ENCODE results near the gene ACBD4. TPM values are rescaled to one million over a fixed set of nuclear protein-coding genes. Genes with fewer than 3 reads are reported as not detected.

ACBD4 gene
- total RNA-seq, 4 donors from 2014 or later = 1.7 to 6.9 (median 4.5) TPM

GRCh38 chr17:45114117-45114932 is 21.2 kb upstream of the ACBD4 start:
- WGBS, 2 donors = 73 to 79% methylated on average over 15 to 16 of the region's 19 CpGs
- H3K27ac ChIP-seq = no peak overlapping the region
- no peaks in the 10 kb centered on the region for H3K9me3 ChIP-seq
- no peaks in the 10 kb centered on the region for H3K27me3 ChIP-seq
- no peak for TF ChIP-seq CTCF (IDR thresholded peaks at IDR 0.05)
- TF ChIP-seq POLR2A (IDR thresholded peaks at IDR 0.05) = no peak
- peaks cover 3 to 58% (median 6%) of the 10 kb centered on the region in 3 donors for H3K36me3 ChIP-seq
- H3K4me1 ChIP-seq = peaks cover 0 to 30% (median 8%) of the 10 kb centered on the region in 3 donors
- DNase-seq = no peak
- H3K4me3 ChIP-seq = no peak overlapping the region
- intact Hi-C loops (cut with DNase I) = no loop called here

DNA sequence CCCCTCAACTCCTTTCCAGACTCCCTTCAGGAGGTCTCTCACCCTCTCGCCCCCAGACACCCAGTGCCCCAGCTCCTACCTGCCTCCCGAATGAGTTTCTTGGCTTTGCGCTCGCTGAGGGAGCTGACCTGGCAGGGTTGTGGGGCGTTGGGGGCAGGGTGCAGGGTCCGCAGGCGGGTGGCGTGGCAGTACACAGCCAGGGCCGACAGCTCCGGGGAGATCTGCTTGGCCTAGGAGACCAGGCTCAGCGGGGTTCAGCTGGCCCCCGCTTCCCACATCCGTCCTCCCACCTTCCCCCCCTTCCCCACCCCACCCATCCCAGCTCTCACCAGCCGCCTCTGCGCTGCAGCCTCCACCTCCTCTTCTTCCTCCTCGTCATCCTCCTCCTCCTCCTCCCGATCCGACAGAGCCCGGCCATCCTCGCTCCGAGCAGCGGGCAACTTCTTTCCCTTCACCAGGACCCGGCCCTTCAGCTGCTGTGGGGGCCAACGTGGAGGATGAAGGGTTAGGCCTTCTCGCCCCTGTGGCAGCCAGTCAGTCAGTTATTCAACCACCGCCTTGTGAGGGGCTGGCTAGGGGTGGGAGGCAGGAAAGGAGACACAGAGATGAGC is 20.4 kb upstream of the ACBD4 start:
- TF ChIP-seq POLR2A (IDR thresholded peaks at IDR 0.05) (no peak), CTCF (IDR thresholded peaks at IDR 0.05) (no peak)
- no peak for DNase-seq

DNA sequence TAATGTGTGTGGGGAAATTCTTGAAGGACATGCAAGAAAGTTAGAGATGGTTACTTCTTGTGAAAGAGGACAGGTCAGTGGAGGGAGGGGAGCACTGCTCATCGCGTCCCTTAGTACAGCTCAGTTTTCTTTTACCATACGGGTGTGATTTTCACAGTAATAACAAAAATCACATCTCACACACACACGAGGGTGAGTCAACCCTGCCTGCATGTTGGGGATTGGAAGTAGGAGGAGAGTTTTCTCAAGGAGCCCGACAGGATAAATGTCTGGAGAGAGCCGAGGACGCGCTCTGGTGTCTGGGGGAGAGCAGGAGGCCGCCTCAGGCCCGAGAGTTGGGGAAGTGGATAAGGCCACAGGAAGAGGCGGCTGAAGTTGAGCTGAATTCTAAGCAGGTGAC is 19.6 kb upstream of the ACBD4 start:
- intact Hi-C loops (cut with DNase I) = no loop called here
- peaks cover 3 to 70% (median 6%) of the 10 kb centered on the region in 3 donors for H3K36me3 ChIP-seq
- WGBS, 2 donors = 74 to 77% methylated on average over 11 of the region's 11 CpGs

More for the DNA sequence above, 20.4 kb upstream of the ACBD4 start:
- no peaks in the 10 kb centered on the region for H3K9me3 ChIP-seq
- no CpG with 5 or more reads among the region's 26 CpGs for WGBS, 2 donors
- peaks cover 3 to 63% (median 6%) of the 10 kb centered on the region in 3 donors for H3K36me3 ChIP-seq
- H3K4me1 ChIP-seq = peaks cover 0 to 26% (median 8%) of the 10 kb centered on the region in 3 donors
- intact Hi-C loops (cut with DNase I) = no loop called here
- H3K4me3 ChIP-seq = no peak overlapping the region
- no peaks in the 10 kb centered on the region for H3K27me3 ChIP-seq
- H3K27ac ChIP-seq = no peak overlapping the region

DNA sequence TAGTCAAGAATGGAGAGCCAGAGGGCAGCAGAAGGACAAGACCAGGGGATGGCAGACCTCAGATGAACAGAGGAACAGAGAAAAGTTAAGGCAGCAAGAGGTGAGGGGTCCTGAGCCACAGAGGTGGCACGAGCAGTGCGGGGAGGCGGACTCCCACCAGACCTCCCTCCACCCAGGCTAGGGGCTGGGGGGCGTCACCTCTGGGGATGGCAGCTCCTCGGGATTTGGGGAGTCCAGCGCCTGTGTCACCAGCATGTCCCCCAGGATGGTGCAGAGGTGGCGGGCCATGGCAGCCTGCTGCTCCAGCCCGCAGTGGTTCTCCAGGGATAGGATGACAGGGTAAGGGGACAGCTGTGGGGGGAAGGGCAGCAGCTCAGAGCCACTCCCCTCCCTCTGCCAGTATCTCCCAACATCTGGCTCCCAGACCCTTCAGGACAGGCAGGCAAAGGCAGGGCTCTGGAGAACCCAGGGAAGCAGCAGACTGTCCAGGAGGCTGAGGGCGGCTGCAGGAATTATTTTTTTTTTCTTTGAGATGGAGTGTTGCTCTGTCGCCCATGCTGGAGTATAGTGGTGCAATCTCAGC is 19.0 kb upstream of the ACBD4 start:
- H3K36me3 ChIP-seq = peaks cover 3 to 75% (median 6%) of the 10 kb centered on the region in 3 donors
- no peak overlapping the region for H3K27ac ChIP-seq
- no peak overlapping the region for H3K4me3 ChIP-seq
- intact Hi-C loops (cut with DNase I) = no loop called here
- peaks cover 0 to 12% (median 0%) of the 10 kb centered on the region in 3 donors for H3K4me1 ChIP-seq
- H3K27me3 ChIP-seq = no peaks in the 10 kb centered on the region
- TF ChIP-seq CTCF (IDR thresholded peaks at IDR 0.05) (no peak), POLR2A (IDR thresholded peaks at IDR 0.05) (no peak)
- no peak for DNase-seq
- H3K9me3 ChIP-seq = no peaks in the 10 kb centered on the region
- 84 to 87% methylated on average over 5 to 8 of the region's 10 CpGs for WGBS, 2 donors

More for the DNA sequence above, 19.6 kb upstream of the ACBD4 start:
- H3K4me1 ChIP-seq = peaks cover 0 to 18% (median 4%) of the 10 kb centered on the region in 3 donors
- H3K27ac ChIP-seq = no peak overlapping the region
- H3K4me3 ChIP-seq = no peak overlapping the region
- H3K9me3 ChIP-seq = no peaks in the 10 kb centered on the region
- no peak for DNase-seq
- no peaks in the 10 kb centered on the region for H3K27me3 ChIP-seq
- TF ChIP-seq POLR2A (IDR thresholded peaks at IDR 0.05) (no peak), CTCF (IDR thresholded peaks at IDR 0.05) (no peak)

DNA sequence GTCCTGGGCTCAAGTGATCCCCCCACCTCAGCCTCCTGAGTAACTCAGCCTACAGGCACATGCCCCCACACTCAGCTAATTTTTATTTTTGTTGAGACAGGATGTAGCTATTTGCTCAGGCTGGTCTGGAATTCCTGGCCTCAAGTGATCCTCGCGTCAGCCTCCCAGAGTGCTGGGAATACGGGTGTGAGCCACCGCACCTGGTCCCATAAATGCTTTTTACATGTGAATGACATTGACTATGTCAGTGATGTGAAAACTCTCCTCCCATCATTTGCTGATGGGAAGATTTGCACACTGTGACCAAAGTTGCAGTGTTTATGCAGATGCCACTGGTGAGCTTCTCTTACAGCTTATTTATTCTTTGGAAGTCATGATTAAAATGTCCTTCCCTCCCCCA is 18.2 kb upstream of the ACBD4 start:
- no peaks in the 10 kb centered on the region for H3K27me3 ChIP-seq
- intact Hi-C loops (cut with DNase I) = no loop called here
- WGBS, 2 donors = 84 to 100% methylated on average over 1 to 4 of the region's 4 CpGs
- DNase-seq = no peak
- peaks cover 0 to 11% (median 0%) of the 10 kb centered on the region in 3 donors for H3K4me1 ChIP-seq
- no peak overlapping the region for H3K4me3 ChIP-seq
- peaks cover 3 to 72% (median 6%) of the 10 kb centered on the region in 3 donors for H3K36me3 ChIP-seq
- no peak overlapping the region for H3K27ac ChIP-seq
- TF ChIP-seq POLR2A (IDR thresholded peaks at IDR 0.05) (no peak), CTCF (IDR thresholded peaks at IDR 0.05) (no peak)
- no peaks in the 10 kb centered on the region for H3K9me3 ChIP-seq

All from esophagus squamous epithelium (tissue), 5 donors.